ENCODE measurements around the gene LRP6. TPM values are rescaled to one million over a fixed set of nuclear protein-coding genes. Genes with fewer than 3 reads are reported as not detected.

The LRP6 gene
- total RNA-seq, 1 donor from 2014 or later, result 71.0 TPM

DNA sequence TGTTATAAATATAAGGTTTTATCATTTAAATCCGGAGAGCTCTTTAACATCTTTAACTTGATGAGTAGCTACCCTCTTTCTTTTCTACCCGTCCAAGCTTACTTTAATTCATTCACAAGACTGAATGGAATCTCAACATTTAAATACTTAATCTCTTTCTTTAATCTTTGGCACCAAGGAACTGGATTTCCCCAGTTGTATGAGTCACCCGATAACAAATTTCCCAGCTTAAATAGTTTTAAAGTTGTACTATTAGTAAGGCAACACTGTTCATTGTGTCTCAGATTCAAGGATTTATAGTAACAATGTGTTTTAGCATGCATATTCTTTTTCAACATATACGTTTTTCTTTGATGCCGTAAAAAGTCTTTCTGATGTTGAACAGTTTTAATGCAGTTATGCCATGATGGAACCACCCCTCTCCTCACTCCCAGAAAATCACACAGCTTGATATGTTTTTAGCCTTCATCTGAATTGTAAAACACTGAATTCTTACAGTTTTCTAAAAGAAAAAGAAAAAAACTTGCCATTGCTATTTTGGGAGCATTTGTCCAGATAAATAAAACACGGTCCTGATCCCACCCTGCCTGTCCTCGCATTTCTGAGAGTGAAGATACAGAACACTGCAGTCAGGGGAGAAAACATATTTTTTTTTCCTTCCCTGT is 16.0 kb upstream of the LRP6 start:
- H3K27ac ChIP-seq, result no peak overlapping the region
- peaks cover 15% of the 10 kb centered on the region for H3K4me1 ChIP-seq
- no peak for TF ChIP-seq POLR2A (IDR thresholded peaks at IDR 0.05)
- TF ChIP-seq POLR2AphosphoS5 (IDR thresholded peaks at IDR 0.05; ENCODE audit: insufficient read depth in 1 of 2, low read depth in 1 of 2), result no peak
- TF ChIP-seq, protein P1, sequence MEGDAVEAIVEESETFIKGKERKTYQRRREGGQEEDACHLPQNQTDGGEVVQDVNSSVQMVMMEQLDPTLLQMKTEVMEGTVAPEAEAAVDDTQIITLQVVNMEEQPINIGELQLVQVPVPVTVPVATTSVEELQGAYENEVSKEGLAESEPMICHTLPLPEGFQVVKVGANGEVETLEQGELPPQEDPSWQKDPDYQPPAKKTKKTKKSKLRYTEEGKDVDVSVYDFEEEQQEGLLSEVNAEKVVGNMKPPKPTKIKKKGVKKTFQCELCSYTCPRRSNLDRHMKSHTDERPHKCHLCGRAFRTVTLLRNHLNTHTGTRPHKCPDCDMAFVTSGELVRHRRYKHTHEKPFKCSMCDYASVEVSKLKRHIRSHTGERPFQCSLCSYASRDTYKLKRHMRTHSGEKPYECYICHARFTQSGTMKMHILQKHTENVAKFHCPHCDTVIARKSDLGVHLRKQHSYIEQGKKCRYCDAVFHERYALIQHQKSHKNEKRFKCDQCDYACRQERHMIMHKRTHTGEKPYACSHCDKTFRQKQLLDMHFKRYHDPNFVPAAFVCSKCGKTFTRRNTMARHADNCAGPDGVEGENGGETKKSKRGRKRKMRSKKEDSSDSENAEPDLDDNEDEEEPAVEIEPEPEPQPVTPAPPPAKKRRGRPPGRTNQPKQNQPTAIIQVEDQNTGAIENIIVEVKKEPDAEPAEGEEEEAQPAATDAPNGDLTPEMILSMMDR (IDR thresholded peaks at IDR 0.05), result no peak
- intact Hi-C loops (cut with DNase I), result no loop called here
- no peak overlapping the region for H3K4me3 ChIP-seq
- no peaks in the 10 kb centered on the region for H3K27me3 ChIP-seq
- H3K9me3 ChIP-seq, result no peaks in the 10 kb centered on the region
- no peak for DNase-seq (ENCODE audit: extremely low spot score in 2 of 2)
- H3K36me3 ChIP-seq, result no peaks in the 10 kb centered on the region

DNA sequence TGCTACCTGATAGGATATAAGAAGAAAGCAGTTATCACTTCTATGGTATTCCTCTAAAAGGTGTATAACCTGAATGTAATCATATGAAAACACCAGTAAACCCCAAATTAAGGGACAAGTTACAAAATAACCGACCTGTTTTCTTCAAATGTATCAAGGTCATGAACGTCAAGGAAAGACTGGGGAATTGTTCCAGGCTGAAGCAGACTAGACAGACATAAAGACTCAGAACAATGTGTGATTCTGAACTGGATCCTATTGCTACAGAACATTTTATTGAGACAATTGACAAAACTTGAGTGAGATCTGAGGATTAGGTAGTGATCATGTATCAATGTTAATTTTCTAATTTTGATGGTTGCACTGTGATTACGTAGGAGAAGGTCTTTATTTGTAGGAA is 15.4 kb upstream of the LRP6 start:
- TF ChIP-seq POLR2AphosphoS5 (IDR thresholded peaks at IDR 0.05; ENCODE audit: insufficient read depth in 1 of 2, low read depth in 1 of 2), result no peak
- no peak for TF ChIP-seq POLR2A (IDR thresholded peaks at IDR 0.05)
- TF ChIP-seq, protein P1 (IDR thresholded peaks at IDR 0.05), result no peak
- Histone ChIP-seq H3K27me3 (no peaks in the 10 kb centered on the region), H3K36me3 (no peaks in the 10 kb centered on the region), H3K27ac (no peak overlapping the region), H3K4me1 (peaks cover 15% of the 10 kb centered on the region), H3K9me3 (no peaks in the 10 kb centered on the region), H3K4me3 (no peak overlapping the region)
- intact Hi-C loops (cut with DNase I), result no loop called here
- no peak for DNase-seq (ENCODE audit: extremely low spot score in 2 of 2)

DNA sequence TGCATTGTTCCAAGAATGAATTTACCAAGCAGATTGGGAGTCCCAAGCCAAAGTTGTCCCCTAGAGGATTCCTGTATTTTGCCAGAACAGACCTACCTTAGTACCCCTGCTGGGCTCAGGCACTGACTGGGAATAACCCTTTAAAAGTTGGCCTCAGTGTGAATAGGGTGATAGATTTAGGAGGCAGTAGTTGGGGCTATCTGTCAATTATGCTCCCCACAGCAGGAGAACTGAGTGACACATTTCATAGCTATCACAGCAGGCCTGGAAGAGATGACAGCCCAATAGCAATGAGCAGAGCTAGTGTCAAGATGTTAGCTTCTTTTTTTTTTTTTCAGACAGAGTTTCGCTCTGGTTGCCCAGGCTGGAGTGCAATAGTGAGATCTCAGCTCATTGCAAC is 14.3 kb upstream of the LRP6 start:
- Histone ChIP-seq H3K4me1 (peaks cover 15% of the 10 kb centered on the region), H3K36me3 (no peaks in the 10 kb centered on the region), H3K27ac (no peak overlapping the region), H3K27me3 (no peaks in the 10 kb centered on the region), H3K9me3 (no peaks in the 10 kb centered on the region), H3K4me3 (no peak overlapping the region)
- TF ChIP-seq POLR2A (IDR thresholded peaks at IDR 0.05), result no peak
- intact Hi-C loops (cut with DNase I), result no loop called here
- DNase-seq (ENCODE audit: extremely low spot score in 2 of 2), result no peak

DNA sequence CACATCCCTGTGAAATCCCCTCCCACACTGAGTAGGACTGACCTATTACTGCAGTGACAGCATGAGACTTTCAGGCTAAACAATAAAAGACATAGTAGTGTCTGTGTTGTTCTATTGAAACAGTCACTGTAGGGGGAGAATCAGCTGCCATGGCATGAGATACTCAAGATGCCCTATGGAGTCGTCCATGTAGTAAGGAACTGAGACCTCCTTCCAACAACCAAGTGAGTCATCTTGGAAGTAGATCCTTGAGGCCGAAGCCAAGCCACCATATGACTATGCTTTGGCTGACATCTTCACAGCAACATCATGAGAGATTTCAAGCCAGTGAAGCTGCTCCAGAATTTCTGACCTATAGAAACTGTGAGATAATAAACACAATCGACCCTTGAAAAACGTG is 12.1 kb upstream of the LRP6 start:
- TF ChIP-seq POLR2AphosphoS5 (IDR thresholded peaks at IDR 0.05; ENCODE audit: insufficient read depth in 1 of 2, low read depth in 1 of 2) (no peak), POLR2A (IDR thresholded peaks at IDR 0.05) (no peak)
- TF ChIP-seq, protein P1 (IDR thresholded peaks at IDR 0.05), result no peak
- H3K4me3 ChIP-seq, result no peak overlapping the region
- H3K9me3 ChIP-seq, result no peaks in the 10 kb centered on the region
- peak overlapping the region; percentile 32 for H3K27ac ChIP-seq
- DNase-seq (ENCODE audit: extremely low spot score in 2 of 2), result no peak
- H3K27me3 ChIP-seq, result no peaks in the 10 kb centered on the region
- H3K4me1 ChIP-seq, result peaks cover 15% of the 10 kb centered on the region
- no peaks in the 10 kb centered on the region for H3K36me3 ChIP-seq
- intact Hi-C loops (cut with DNase I), result no loop called here

DNA sequence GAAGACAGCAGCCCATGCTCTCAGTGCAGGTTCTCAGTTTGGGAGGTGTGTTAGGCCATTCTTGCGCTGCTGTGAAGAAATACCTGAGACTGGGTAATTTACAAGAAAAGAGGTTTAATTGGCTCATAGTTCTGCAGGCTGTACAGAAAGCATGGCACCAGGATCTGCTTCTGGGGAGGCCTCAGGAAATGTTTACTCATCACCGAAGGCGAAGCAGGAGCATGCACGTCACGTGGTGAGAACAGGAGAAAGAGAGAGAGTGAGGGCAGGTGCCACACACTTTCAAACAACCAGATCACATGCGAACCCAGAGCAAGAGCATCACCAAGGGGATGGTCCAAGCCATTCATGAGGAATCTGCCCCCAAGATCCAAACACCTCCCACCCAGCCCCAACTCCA is 9.0 kb upstream of the LRP6 start:
- Histone ChIP-seq H3K4me3 (no peak overlapping the region), H3K27ac (no peak overlapping the region), H3K27me3 (no peaks in the 10 kb centered on the region), H3K9me3 (no peaks in the 10 kb centered on the region), H3K36me3 (no peaks in the 10 kb centered on the region), H3K4me1 (no peaks in the 10 kb centered on the region)
- intact Hi-C loops (cut with DNase I), result no loop called here
- TF ChIP-seq POLR2A (IDR thresholded peaks at IDR 0.05), result no peak
- TF ChIP-seq, protein P1 (IDR thresholded peaks at IDR 0.05), result no peak
- TF ChIP-seq POLR2AphosphoS5 (IDR thresholded peaks at IDR 0.05; ENCODE audit: insufficient read depth in 1 of 2, low read depth in 1 of 2), result no peak
- DNase-seq (ENCODE audit: extremely low spot score in 2 of 2), result no peak
